SH-SY5Y (cell line): ENCODE results near the gene FAM169A.

ENCODE experiments used
- GATA2 ChIP-seq: IDR thresholded peaks from 2 replicates; pipeline ENCODE4 v1.6.1; 2011; ENCODE audit warnings: mild to moderate bottlenecking, low read depth, low read length
- GATA3 ChIP-seq: IDR thresholded peaks from 2 replicates; pipeline ENCODE4 v1.6.1; 2011; ENCODE audit warnings: low read depth, mild to moderate bottlenecking, low read length, moderate library complexity

DNA sequence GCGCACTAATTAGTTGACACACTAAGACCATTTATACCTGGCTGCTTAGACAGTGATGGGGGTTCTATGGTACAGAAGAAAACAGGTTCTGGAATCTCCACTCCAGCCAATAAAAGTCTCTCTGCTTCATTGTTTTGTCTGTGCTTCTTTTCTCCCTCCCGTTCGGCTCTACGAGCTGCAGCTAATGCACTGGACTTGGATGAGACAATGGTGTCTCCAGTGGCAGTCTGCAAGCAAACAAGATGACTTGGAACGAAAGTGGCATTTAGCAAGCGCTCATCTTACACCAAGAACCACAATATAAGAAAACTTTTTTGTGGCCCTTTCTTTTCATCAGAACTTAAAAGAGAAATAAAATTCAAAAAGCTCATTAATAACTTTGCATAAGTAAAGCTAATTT is 129.4 kb downstream of the FAM169A start:
- TF ChIP-seq GATA2 (no peak), GATA3 (no peak)
